ENCODE data around the gene PDE4D.

The PDE4D gene

GRCh38 chr5:59257488-59258400, 635.8 kb downstream of the PDE4D start:
- no peak for TF ChIP-seq CTCF (IDR thresholded peaks at IDR 0.05; ENCODE audit: low read depth, low read length)
- in situ Hi-C loops (cut with HindIII; ENCODE audit: low sequenced_read_pairs), result no loop called here
- H3K4me3 ChIP-seq (ENCODE audit: low read depth, low read length), result no peak overlapping the region
- no peak for DNase-seq (ENCODE audit: low read depth, low spot score)

GRCh38 chr5:59256331-59256730, 637.2 kb downstream of the PDE4D start:
- no peak for TF ChIP-seq CTCF (IDR thresholded peaks at IDR 0.05; ENCODE audit: low read depth, low read length)
- no peak overlapping the region for H3K4me3 ChIP-seq (ENCODE audit: low read depth, low read length)
- DNase-seq (ENCODE audit: low read depth, low spot score), result no peak
- in situ Hi-C loops (cut with HindIII; ENCODE audit: low sequenced_read_pairs), result no loop called here

GRCh38 chr5:59254055-59254687, 639.4 kb downstream of the PDE4D start:
- in situ Hi-C loops (cut with HindIII; ENCODE audit: low sequenced_read_pairs), result no loop called here
- TF ChIP-seq CTCF (IDR thresholded peaks at IDR 0.05; ENCODE audit: low read depth, low read length), result no peak
- H3K4me3 ChIP-seq (ENCODE audit: low read depth, low read length), result no peak overlapping the region
- DNase-seq (ENCODE audit: low read depth, low spot score), result no peak

GRCh38 chr5:59253625-59254024, 639.9 kb downstream of the PDE4D start:
- no peak overlapping the region for H3K4me3 ChIP-seq (ENCODE audit: low read depth, low read length)
- in situ Hi-C loops (cut with HindIII; ENCODE audit: low sequenced_read_pairs), result no loop called here
- no peak for TF ChIP-seq CTCF (IDR thresholded peaks at IDR 0.05; ENCODE audit: low read depth, low read length)
- DNase-seq (ENCODE audit: low read depth, low spot score), result no peak

- TF ChIP-seq CTCF (IDR thresholded peaks at IDR 0.05; ENCODE audit: low read depth, low read length), result no peak
- no peak for DNase-seq (ENCODE audit: low read depth, low spot score)
- in situ Hi-C loops (cut with HindIII; ENCODE audit: low sequenced_read_pairs), result no loop called here
- H3K4me3 ChIP-seq (ENCODE audit: low read depth, low read length), result no peak overlapping the region
These were observed 641.9 kb downstream of the PDE4D start for GRCh38 chr5:59251627-59252026.

- no peak overlapping the region for H3K4me3 ChIP-seq (ENCODE audit: low read depth, low read length)
- no peak for DNase-seq (ENCODE audit: low read depth, low spot score)
- TF ChIP-seq CTCF (IDR thresholded peaks at IDR 0.05; ENCODE audit: low read depth, low read length), result no peak
- in situ Hi-C loops (cut with HindIII; ENCODE audit: low sequenced_read_pairs), result no loop called here
These were observed 643.8 kb downstream of the PDE4D start for GRCh38 chr5:59249726-59250125.

All from astrocyte of the spinal cord (primary cell).